OCI-LY1 (cell line): ENCODE results near the gene TUBGCP2.

Source experiments
- CTCF ChIP-seq: fragments of 200-600 bp; sonication (generic), shearing (Covaris generic); IDR thresholded peaks from 2 replicates; pipeline ENCODE4 v1.5.1; 2017; ENCODE audit warnings: mild to moderate bottlenecking, antibody characterized with exemption, low read length, moderate library complexity, mixed read lengths
- EZH2 ChIP-seq: fragments of 200-600 bp; sonication (generic), shearing (Covaris generic); IDR thresholded peaks from 2 replicates; pipeline ENCODE4 v1.8.0; 2017; ENCODE audit warnings: borderline replicate concordance, mixed run types, mild to moderate bottlenecking, antibody characterized with exemption, low read length, moderate library complexity, mixed read lengths

- TF ChIP-seq CTCF: no peak
- no peak for TF ChIP-seq EZH2
Observed at GRCh38 chr10:133270773-133271297, 37.8 kb downstream of the TUBGCP2 start.
